K562 (cell line): ENCODE results near the gene HTR4. TPM values are rescaled to one million over a fixed set of nuclear protein-coding genes. Genes with fewer than 3 reads are reported as not detected.
A peak's percentile ranks its signal among the peaks of the same experiment; 100 is the strongest.

Source experiments
- ATAC-seq: fragments of 200-7000 bp; cut with Tn5 transposase; 3 replicates; pipeline ENCODE4 v1.9.1; 2020; ENCODE audit warnings: moderate library complexity
- BruUV-seq: library from RNA; stranded (reverse); fragments of 400-500 nt; replicated peaks from 2 replicates; lab custom pipeline; 2021; lab: Mats Ljungman, UMichigan
- CTCF ChIA-PET: fragments of 300-600 bp; formaldehyde crosslinking; extraction: SDS; loops from one replicate; lab custom pipeline; 2021; ENCODE audit warnings: low intra/inter-chr PET ratio; lab: Yijun Ruan, JAX
- POLR2A ChIA-PET: fragments of 300-600, 350-650 bp; sonication (Branson Sonifier 250); formaldehyde crosslinking; extraction: SDS; loops from one replicate; lab custom pipeline; 2021; ENCODE audit warnings: antibody characterized with exemption, inconsistent platforms; lab: Yijun Ruan, JAX
- DNase-seq, 4 experiments: peaks; one replicate each; pipeline versions ENCODE4 v3.0.0 to v3.0.0-alpha.2; 2011 to 2018; ENCODE audit warnings: low spot score in 3 of 4, mixed read lengths in 3 of 4; ENCODE audit errors: extremely low read depth in 1 of 4
- FAIRE-seq: peaks from 2 replicates; lab custom pipeline; 2011; peaks lifted over from hg19 to GRCh38; lab: Jason Lieb, UNC
- H2AFZ ChIP-seq: 2 replicates; pipeline ENCODE4 v1.6.0; 2011; ENCODE audit warnings: low read depth, low read length, control low read depth, inconsistent platforms
- H3K27ac ChIP-seq: fragments of 200-600 bp; 3 replicates; pipeline ENCODE4 v1.8.0; 2011; ENCODE audit warnings: low read depth, mild to moderate bottlenecking, control low read depth, inconsistent platforms, low read length, moderate library complexity, mixed read lengths; ENCODE audit errors: extremely low read depth
- H3K27me3 ChIP-seq, 2 experiments: fragments of 300-600 bp in 1 of 2; 2 replicates in 1 of 2; 3 replicates in 1 of 2; pipeline versions ENCODE4 v1.6.0 to v1.8.0; 2011; ENCODE audit warnings: inconsistent platforms in 2 of 2, low read length in 2 of 2, mild to moderate bottlenecking in 1 of 2, mixed read lengths in 1 of 2, moderate library complexity in 1 of 2; ENCODE audit not compliant: control insufficient read depth in 2 of 2, insufficient read depth in 2 of 2
- H3K36me3 ChIP-seq: fragments of 300-600 bp; 3 replicates; pipeline ENCODE4 v1.8.0; 2011; ENCODE audit warnings: mild to moderate bottlenecking, low read length, inconsistent platforms; ENCODE audit not compliant: control insufficient read depth, insufficient read depth
- H3K4me1 ChIP-seq, 2 experiments: fragments of 200-600 bp in 1 of 2; replicated peaks in 1 of 2; 2 replicates in 1 of 2; 3 replicates in 1 of 2; pipeline versions ENCODE4 v1.5.1 to v1.8.0; 2011; ENCODE audit warnings: inconsistent platforms in 2 of 2, low read length in 2 of 2, mild to moderate bottlenecking in 1 of 2, mixed read lengths in 1 of 2, moderate library complexity in 1 of 2; ENCODE audit not compliant: control insufficient read depth in 2 of 2, insufficient read depth in 2 of 2
- H3K4me2 ChIP-seq: 2 replicates; pipeline ENCODE4 v1.6.1; 2011; ENCODE audit warnings: low read length, control low read depth, inconsistent platforms, mixed read lengths; ENCODE audit not compliant: insufficient read depth
- H3K4me3 ChIP-seq: fragments of 200-600 bp; sonication (generic), shearing (Covaris generic); 2 replicates; pipeline ENCODE4 v1.5.1; 2016; ENCODE audit warnings: control low read depth, inconsistent platforms
- H3K79me2 ChIP-seq: fragments of 200-600 bp; 3 replicates; pipeline ENCODE4 v1.8.0; 2011; ENCODE audit warnings: low read length, inconsistent platforms; ENCODE audit not compliant: control insufficient read depth, insufficient read depth
- H3K9ac ChIP-seq, 2 experiments: 2 replicates each; pipeline versions ENCODE4 v1.6.0 to v1.6.1; 2011; ENCODE audit warnings: low read depth in 2 of 2, low read length in 2 of 2, control low read depth in 1 of 2, inconsistent platforms in 1 of 2, mild to moderate bottlenecking in 1 of 2, mixed read lengths in 1 of 2; ENCODE audit not compliant: insufficient read depth in 1 of 2
- H3K9me1 ChIP-seq: one replicate; pipeline ENCODE4 v1.6.0; 2011; ENCODE audit warnings: inconsistent platforms, mild to moderate bottlenecking, low read length, moderate library complexity; ENCODE audit not compliant: control insufficient read depth, insufficient read depth
- H3K9me3 ChIP-seq: replicated peaks from 2 replicates; pipeline ENCODE4 v1.5.1; 2011; ENCODE audit warnings: low read depth, low read length, inconsistent platforms; ENCODE audit not compliant: control insufficient read depth, insufficient read depth
- H4K20me1 ChIP-seq: replicated peaks from 2 replicates; pipeline ENCODE4 v1.6.1; 2011; ENCODE audit warnings: low read length, inconsistent platforms, mixed read lengths; ENCODE audit not compliant: control insufficient read depth, insufficient read depth
- ARID1B ChIP-seq: fragments of 450-650 bp; IDR thresholded peaks from 2 replicates; pipeline ENCODE4 v1.6.1; 2016; ENCODE audit warnings: antibody characterized with exemption, mild to moderate bottlenecking, inconsistent platforms
- ATF6 ChIP-seq: sonication (generic); formaldehyde crosslinking; IDR thresholded peaks from 2 replicates; pipeline ENCODE4 v1.4.0; 2020; ENCODE audit warnings: mild to moderate bottlenecking, missing genetic modification reagents
- BCOR ChIP-seq: fragments of 450-650 bp; IDR thresholded peaks from 2 replicates; pipeline ENCODE4 v1.6.1; 2016
- CBFA2T2 ChIP-seq: fragments of 450-650 bp; conservative IDR thresholded peaks from 2 replicates; pipeline ENCODE4 v1.6.1; 2017; ENCODE audit warnings: mild to moderate bottlenecking
- CBFA2T3 ChIP-seq: fragments of 450-650 bp; IDR thresholded peaks from 2 replicates; pipeline ENCODE4 v1.6.1; 2017
- GATAD2A ChIP-seq: fragments of 450-650 bp; IDR thresholded peaks from 2 replicates; pipeline ENCODE4 v1.6.1; 2017
- HINFP ChIP-seq: fragments of 450-650 bp; conservative IDR thresholded peaks from 2 replicates; pipeline ENCODE4 v1.6.1; 2016; ENCODE audit warnings: missing genetic modification characterization, low read depth, mild to moderate bottlenecking, control low read depth, missing compliant biosample characterization
- HIVEP1 ChIP-seq: fragments of 250-450 bp; sonication (Bioruptor Pico); IDR thresholded peaks from 2 replicates; pipeline ENCODE4 v1.4.0; 2020; ENCODE audit warnings: mild to moderate bottlenecking
- LCOR ChIP-seq: sonication (generic); formaldehyde crosslinking; IDR thresholded peaks from 2 replicates; pipeline ENCODE4 v1.8.0; 2022; ENCODE audit warnings: mild to moderate bottlenecking, missing genetic modification reagents
- PHTF2 ChIP-seq: fragments of 250-450 bp; sonication (Bioruptor Pico); IDR thresholded peaks from 2 replicates; pipeline ENCODE4 v1.5.0; 2021; ENCODE audit warnings: mild to moderate bottlenecking
- SMARCA4 ChIP-seq: fragments of 450-650 bp; IDR thresholded peaks from 2 replicates; pipeline ENCODE4 v1.6.1; 2016
- TAL1 ChIP-seq: fragments of 450-650 bp; IDR thresholded peaks from 2 replicates; pipeline ENCODE4 v1.6.1; 2016; ENCODE audit warnings: mild to moderate bottlenecking
- TCF3 ChIP-seq: sonication (generic); formaldehyde crosslinking; IDR thresholded peaks from 2 replicates; pipeline ENCODE4 v1.4.0; 2020; ENCODE audit warnings: mild to moderate bottlenecking, missing genetic modification reagents
- ZBTB7A ChIP-seq: IDR thresholded peaks from 2 replicates; pipeline ENCODE4 v1.6.1; 2011; ENCODE audit warnings: low read depth, mild to moderate bottlenecking, low read length, moderate library complexity, borderline replicate concordance; ENCODE audit not compliant: control insufficient read depth
- ZNF224 ChIP-seq: sonication (generic); formaldehyde crosslinking; IDR thresholded peaks from 2 replicates; pipeline ENCODE4 v1.8.0; 2022; ENCODE audit warnings: mild to moderate bottlenecking, missing genetic modification reagents
- ZNF384 ChIP-seq: IDR thresholded peaks from 2 replicates; pipeline ENCODE4 v1.6.1; 2012; ENCODE audit warnings: low read depth, low read length, improper control_type of control experiment
- ZNF586 ChIP-seq: fragments of 450-650 bp; formaldehyde crosslinking; conservative IDR thresholded peaks from 2 replicates; pipeline ENCODE4 v1.4.0; 2020; ENCODE audit warnings: mild to moderate bottlenecking, moderate library complexity
- WGBS: fragments of 100-300 bp; shearing (Covaris generic); methylation state at CpG from one replicate; pipeline ENCODE4 v1.1.6; 2016; ENCODE audit warnings: low coverage, mixed read lengths; ENCODE audit not compliant: insufficient coverage; ENCODE audit errors: missing lambda C conversion rate; 5-methylcytosine and 5-hydroxymethylcytosine counted together
- in situ Hi-C: fragments of 300-500 bp; cut with MboI; formaldehyde crosslinking; loops from 4 replicates; pipeline ENCODE4 v1.15.0; 2018; ENCODE audit warnings: inconsistent platforms, mixed read lengths
- intact Hi-C: fragments of 100-400 bp; cut with micrococcal nuclease; formaldehyde crosslinking; loops from 2 replicates; pipeline ENCODE4 v1.14.2; 2022
- polyA plus RNA-seq, 8 experiments: library from polyadenylated mRNA; depleted of rRNA in 4 of 8; stranded (reverse) in 5 of 8; unstranded in 3 of 8; fragments of >200 nt; fragmentation: Nextera tagmentation in 2 of 8; fragmentation: Illumina TruSeq in 1 of 8; extraction: Ambion mirVana in 2 of 8; extraction: Trizol in 1 of 8; gene quantifications; 2 replicates each; pipeline versions ENCODE4 v1.2.1 to v1.2.3, GENCODE V29; 2011 to 2014; ENCODE audit warnings: inconsistent platforms in 1 of 8, missing spikeins in 1 of 8
- total RNA-seq, 7 experiments: library from RNA; depleted of rRNA in 6 of 7; stranded (reverse); fragments of >200 nt in 6 of 7; fragmentation: Illumina TruSeq in 2 of 7; extraction: Trizol in 2 of 7; gene quantifications; 2 replicates each; pipeline versions ENCODE4 v1.2.1 to v1.2.3, GENCODE V29; 2011 to 2021; ENCODE audit warnings: low replicate concordance in 1 of 7
- TF ChIP-seq, protein P1 (sequence below): fragments of 450-650 bp; formaldehyde crosslinking; IDR thresholded peaks from 2 replicates; pipeline ENCODE4 v1.4.0; 2020; ENCODE audit warnings: mild to moderate bottlenecking
- TF ChIP-seq, protein P2 (sequence below): sonication (generic); IDR thresholded peaks from 2 replicates; pipeline ENCODE4 v1.6.1; 2016

Gene HTR4
- total and polyA plus RNA-seq, 9 of the 15 experiments (the other 6 are each of a cell fraction or from before 2014, with no cell fraction given), result 0.13 TPM; not detected in 8

- intact Hi-C loops (no loop called here), in situ Hi-C loops (no loop called here)
- peaks cover 0 to 12% of the 10 kb centered on the region in 2 experiments; a peak in 4 of 5 replicates for H3K4me1 ChIP-seq
- no peak overlapping the region for H3K9ac ChIP-seq
- peak; percentile 84 for FAIRE-seq
- BruUV-seq, result no TSS peak
- POLR2A ChIA-PET, result interaction anchor here (0.7 kb wide), 1 partner anchor 996 kb away, joined by 3 read pairs; no protein-coding TSS in a partner anchor
- no peaks in the 10 kb centered on the region for H3K36me3 ChIP-seq
- H3K79me2 ChIP-seq, result no peaks in the 10 kb centered on the region
- ATAC-seq, result peak; percentile 92
- H3K9me3 ChIP-seq, result no peaks in the 10 kb centered on the region
- H3K9me1 ChIP-seq, result no peaks in the 10 kb centered on the region
- 0% methylated on average over 10 of the region's 10 CpGs for WGBS
- peak in 3 of 4 experiments; percentile 22 to 61 (median 49) for DNase-seq
- TF ChIP-seq PHTF2 (CRISPR knock-in tag) (no peak), ZNF384 (0 out of 2 replicates have a peak, but pooled peaks have one; percentile 29), ZNF586 (CRISPR knock-in tag) (no peak), SMARCA4 (peak; percentile 52; the same call in 1 of the 2 replicates), ARID1B (0 out of 2 replicates have a peak, but pooled peaks have one; percentile 36), TCF3 (peak; percentile 67), ZBTB7A (peak; percentile 34; the same call in 1 of the 2 replicates), ZNF224 (no peak), GATAD2A (no peak), HINFP (tag) (no peak), TAL1 (peak; percentile 27), ATF6 (CRISPR knock-in tag) (no peak), LCOR (no peak), CBFA2T2 (peak; percentile 40; the same call in 1 of the 2 replicates), HIVEP1 (CRISPR knock-in tag) (no peak), BCOR (no peak), CBFA2T3 (peak; percentile 65)
- TF ChIP-seq, protein P1, sequence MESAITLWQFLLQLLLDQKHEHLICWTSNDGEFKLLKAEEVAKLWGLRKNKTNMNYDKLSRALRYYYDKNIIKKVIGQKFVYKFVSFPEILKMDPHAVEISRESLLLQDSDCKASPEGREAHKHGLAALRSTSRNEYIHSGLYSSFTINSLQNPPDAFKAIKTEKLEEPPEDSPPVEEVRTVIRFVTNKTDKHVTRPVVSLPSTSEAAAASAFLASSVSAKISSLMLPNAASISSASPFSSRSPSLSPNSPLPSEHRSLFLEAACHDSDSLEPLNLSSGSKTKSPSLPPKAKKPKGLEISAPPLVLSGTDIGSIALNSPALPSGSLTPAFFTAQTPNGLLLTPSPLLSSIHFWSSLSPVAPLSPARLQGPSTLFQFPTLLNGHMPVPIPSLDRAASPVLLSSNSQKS (CRISPR knock-in tag), result no peak
- TF ChIP-seq, protein P2, sequence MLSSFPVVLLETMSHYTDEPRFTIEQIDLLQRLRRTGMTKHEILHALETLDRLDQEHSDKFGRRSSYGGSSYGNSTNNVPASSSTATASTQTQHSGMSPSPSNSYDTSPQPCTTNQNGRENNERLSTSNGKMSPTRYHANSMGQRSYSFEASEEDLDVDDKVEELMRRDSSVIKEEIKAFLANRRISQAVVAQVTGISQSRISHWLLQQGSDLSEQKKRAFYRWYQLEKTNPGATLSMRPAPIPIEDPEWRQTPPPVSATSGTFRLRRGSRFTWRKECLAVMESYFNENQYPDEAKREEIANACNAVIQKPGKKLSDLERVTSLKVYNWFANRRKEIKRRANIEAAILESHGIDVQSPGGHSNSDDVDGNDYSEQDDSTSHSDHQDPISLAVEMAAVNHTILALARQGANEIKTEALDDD, result peak; percentile 84
- H3K27ac ChIP-seq, result no peak overlapping the region
- no peak overlapping the region for H3K4me2 ChIP-seq
- H2AFZ ChIP-seq, result no peak overlapping the region
- H3K27me3 ChIP-seq, result no peaks in the 10 kb centered on the region; a peak in 1 of 5 replicates
- no peaks in the 10 kb centered on the region; the same call in 1 of the 2 replicates for H4K20me1 ChIP-seq
- CTCF ChIA-PET, result no interaction called here
- no peak overlapping the region for H3K4me3 ChIP-seq
Observed at GRCh38 chr5:148491015-148491792, 163.1 kb downstream of the HTR4 start.
